NCI-H2107 treated with DMSO at 0.1 percent for 48 hours (cell line): ENCODE measurements around the gene LDHB.
"Not testable (repeated sequence)": the region's sequence is repeated elsewhere in the genome, so short reads cannot be mapped to it uniquely, and the experiment has no call there.

Source experiments
- DNase-seq: peaks from one replicate; lab custom pipeline; 2025; ENCODE audit not compliant: unreplicated experiment; lab: John Stamatoyannopoulos, UW

LDHB gene

GRCh38 chr12:21662122-21662792, 4.6 kb upstream of the LDHB start:
- no peak for DNase-seq

GRCh38 chr12:21661396-21662093, 3.9 kb upstream of the LDHB start:
- not testable (repeated sequence) for DNase-seq

GRCh38 chr12:21659383-21659782, 1.7 kb upstream of the LDHB start:
- no peak for DNase-seq

GRCh38 chr12:21656905-21657325, 727 bp downstream of the LDHB start:
- peak; percentile 57 for DNase-seq

GRCh38 chr12:21655591-21655990, 2.1 kb downstream of the LDHB start:
- no peak for DNase-seq

- DNase-seq, result no peak
These were observed 5.8 kb downstream of the LDHB start for GRCh38 chr12:21651821-21652220.

GRCh38 chr12:21650997-21651396, 6.6 kb downstream of the LDHB start:
- no peak for DNase-seq

- DNase-seq, result no peak
These were observed 8.6 kb downstream of the LDHB start for GRCh38 chr12:21649034-21649433.

GRCh38 chr12:21648378-21648777, 9.3 kb downstream of the LDHB start:
- no peak for DNase-seq

GRCh38 chr12:21647179-21647578, 10.5 kb downstream of the LDHB start:
- DNase-seq, result no peak

- DNase-seq, result not testable (repeated sequence)
These were observed 12.6 kb downstream of the LDHB start for GRCh38 chr12:21645041-21645500.

GRCh38 chr12:21644516-21644915, 13.1 kb downstream of the LDHB start:
- no peak for DNase-seq

GRCh38 chr12:21643758-21644157, 13.9 kb downstream of the LDHB start:
- no peak for DNase-seq

GRCh38 chr12:21642707-21643389, 14.8 kb downstream of the LDHB start:
- DNase-seq, result no peak

- no peak for DNase-seq
These were observed 19.4 kb downstream of the LDHB start for GRCh38 chr12:21638054-21638891.

GRCh38 chr12:21634245-21634644, 23.4 kb downstream of the LDHB start:
- DNase-seq, result no peak

- DNase-seq, result no peak
These were observed 26.3 kb downstream of the LDHB start for GRCh38 chr12:21631367-21631766.

GRCh38 chr12:21627924-21628323, 29.7 kb downstream of the LDHB start:
- no peak for DNase-seq

GRCh38 chr12:21618566-21618965, 39.1 kb downstream of the LDHB start:
- no peak for DNase-seq

- no peak for DNase-seq
These were observed 40.6 kb downstream of the LDHB start for GRCh38 chr12:21617030-21617429.

- DNase-seq, result no peak
These were observed 42.2 kb downstream of the LDHB start for GRCh38 chr12:21615431-21615830.
